ENCODE results near the gene VSIG10L. TPM values are rescaled to one million over a fixed set of nuclear protein-coding genes. Genes with fewer than 3 reads are reported as not detected.
A peak's percentile ranks its signal among the peaks of the same experiment; 100 is the strongest.

The VSIG10L gene
- total and polyA plus RNA-seq, 7 donors = 0.35 to 2.3 (median 0.79) TPM

- intact Hi-C loops (cut with DNase I) = no loop called here
- Histone ChIP-seq H3K27me3 (ENCODE audit: insufficient read depth in 3 of 3, low read length in 2 of 3) (peaks cover 0 to 61% (median 18%) of the 10 kb centered on the region in 3 donors), H3K4me3 (peak overlapping the region; percentile 25), H3K36me3 (ENCODE audit: insufficient read depth in 1 of 2, low read depth in 1 of 2) (no peaks in the 10 kb centered on the region), H3K4me1 (no peaks in the 10 kb centered on the region), H3K9me3 (no peaks in the 10 kb centered on the region), H3K27ac (no peak overlapping the region)
- ATAC-seq (peak in 3 of 4 donors; percentile 10 to 49 (median 46)), DNase-seq (peak in 1 of 2 donors; percentile 48)
- TF ChIP-seq CTCF (IDR thresholded peaks at IDR 0.05) = no peak
- 2 to 3% (median 2%) methylated on average over 58 to 75 of the region's 75 CpGs for WGBS, 3 donors
These were observed 14.6 kb downstream of the VSIG10L start for GRCh38 chr19:51327066-51328001.

GRCh38 chr19:51326216-51327065 is 15.5 kb downstream of the VSIG10L start:
- ATAC-seq (no peak), DNase-seq (no peak)
- 10 to 15% (median 12%) methylated on average over 29 to 36 of the region's 36 CpGs for WGBS, 3 donors
- Histone ChIP-seq H3K36me3 (ENCODE audit: insufficient read depth in 1 of 2, low read depth in 1 of 2) (no peaks in the 10 kb centered on the region), H3K27me3 (ENCODE audit: insufficient read depth in 3 of 3, low read length in 2 of 3) (peaks cover 0 to 60% (median 18%) of the 10 kb centered on the region in 3 donors), H3K9me3 (no peaks in the 10 kb centered on the region), H3K4me1 (no peaks in the 10 kb centered on the region), H3K27ac (no peak overlapping the region), H3K4me3 (no peak overlapping the region)
- no peak for TF ChIP-seq CTCF (IDR thresholded peaks at IDR 0.05)
- intact Hi-C loops (cut with DNase I) = no loop called here

GRCh38 chr19:51325161-51325976 is 16.6 kb downstream of the VSIG10L start:
- H3K27me3 ChIP-seq (ENCODE audit: insufficient read depth in 3 of 3, low read length in 2 of 3) = peaks cover 0 to 57% (median 17%) of the 10 kb centered on the region in 3 donors
- WGBS, 3 donors = 61 to 65% (median 64%) methylated on average over 26 of the region's 26 CpGs
- DNase-seq = no peak
- no peak for ATAC-seq
- H3K4me3 ChIP-seq = no peak overlapping the region
- no peaks in the 10 kb centered on the region for H3K9me3 ChIP-seq
- no peaks in the 10 kb centered on the region for H3K4me1 ChIP-seq
- TF ChIP-seq CTCF (IDR thresholded peaks at IDR 0.05) = no peak
- no peak overlapping the region for H3K27ac ChIP-seq
- H3K36me3 ChIP-seq (ENCODE audit: insufficient read depth in 1 of 2, low read depth in 1 of 2) = no peaks in the 10 kb centered on the region
- intact Hi-C loops (cut with DNase I) = no loop called here

- WGBS, 3 donors = 49 to 56% (median 55%) methylated on average over 6 of the region's 6 CpGs
These were observed 17.8 kb downstream of the VSIG10L start for GRCh38 chr19:51324167-51324481.

More at GRCh38 chr19:51324167-51324481, 17.8 kb downstream of the VSIG10L start:
- Histone ChIP-seq H3K4me1 (no peaks in the 10 kb centered on the region), H3K4me3 (no peak overlapping the region), H3K27me3 (ENCODE audit: insufficient read depth in 3 of 3, low read length in 2 of 3) (peaks cover 0 to 50% (median 15%) of the 10 kb centered on the region in 3 donors), H3K27ac (no peak overlapping the region), H3K9me3 (no peaks in the 10 kb centered on the region), H3K36me3 (ENCODE audit: insufficient read depth in 1 of 2, low read depth in 1 of 2) (no peaks in the 10 kb centered on the region)
- DNase-seq (no peak), ATAC-seq (no peak)
- intact Hi-C loops (cut with DNase I) = no loop called here
- no peak for TF ChIP-seq CTCF (IDR thresholded peaks at IDR 0.05)
